ENCODE results near the gene ZNF526.

GRCh38 chr19:42275517-42275916 lies 55.4 kb downstream of the ZNF526 start:
- TF ChIP-seq CTCF (conservative IDR thresholded peaks at IDR 0.05; ENCODE audit: low read length) = no peak
- no peak for TF ChIP-seq EZH2phosphoT487 (IDR thresholded peaks at IDR 0.05; ENCODE audit: borderline replicate concordance)

Data from Loucy (cell line).